ENCODE measurements around the gene MPIG6B.

DNA sequence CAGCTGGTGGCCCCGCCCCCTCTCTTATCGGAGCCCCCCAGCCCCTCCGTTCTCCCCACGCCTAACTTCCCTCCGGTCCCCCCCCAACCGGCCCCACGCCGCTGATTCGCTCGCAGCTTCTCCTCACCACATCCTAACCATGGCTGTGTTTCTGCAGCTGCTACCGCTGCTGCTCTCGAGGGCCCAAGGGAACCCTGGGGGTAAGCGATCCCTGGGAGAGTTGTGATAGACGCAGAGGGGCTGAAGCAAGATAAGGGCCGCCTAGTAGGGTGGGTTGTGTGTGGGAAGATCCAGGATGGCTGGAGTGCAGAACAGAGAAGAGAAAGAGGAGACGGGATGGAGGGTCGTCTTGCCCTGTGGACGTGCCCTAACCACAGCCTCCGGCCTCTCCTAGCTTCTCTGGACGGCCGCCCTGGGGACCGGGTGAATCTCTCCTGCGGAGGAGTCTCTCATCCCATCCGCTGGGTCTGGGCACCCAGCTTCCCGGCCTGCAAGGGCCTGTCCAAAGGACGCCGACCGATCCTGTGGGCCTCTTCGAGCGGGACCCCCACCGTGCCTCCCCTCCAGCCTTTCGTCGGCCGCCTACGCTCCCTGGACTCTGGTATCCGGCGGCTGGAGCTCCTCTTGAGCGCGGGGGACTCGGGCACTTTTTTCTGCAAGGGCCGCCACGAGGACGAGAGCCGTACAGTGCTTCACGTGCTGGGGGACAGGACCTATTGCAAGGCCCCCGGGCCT, at the start of gene MPIG6B:
- TF ChIP-seq POLR2A (IDR thresholded peaks at IDR 0.05; ENCODE audit: low read depth, low read length) (no peak), POLR2AphosphoS5 (IDR thresholded peaks at IDR 0.05; ENCODE audit: low read depth, low read length) (no peak)

Data from GM12892 (cell line).